ENCODE data around the gene IGF1R. TPM values are rescaled to one million over a fixed set of nuclear protein-coding genes. Genes with fewer than 3 reads are reported as not detected.

Gene IGF1R
- total and polyA plus RNA-seq, 3 experiments from 2014 or later = 2.1 to 11.3 (median 10.9) TPM

DNA sequence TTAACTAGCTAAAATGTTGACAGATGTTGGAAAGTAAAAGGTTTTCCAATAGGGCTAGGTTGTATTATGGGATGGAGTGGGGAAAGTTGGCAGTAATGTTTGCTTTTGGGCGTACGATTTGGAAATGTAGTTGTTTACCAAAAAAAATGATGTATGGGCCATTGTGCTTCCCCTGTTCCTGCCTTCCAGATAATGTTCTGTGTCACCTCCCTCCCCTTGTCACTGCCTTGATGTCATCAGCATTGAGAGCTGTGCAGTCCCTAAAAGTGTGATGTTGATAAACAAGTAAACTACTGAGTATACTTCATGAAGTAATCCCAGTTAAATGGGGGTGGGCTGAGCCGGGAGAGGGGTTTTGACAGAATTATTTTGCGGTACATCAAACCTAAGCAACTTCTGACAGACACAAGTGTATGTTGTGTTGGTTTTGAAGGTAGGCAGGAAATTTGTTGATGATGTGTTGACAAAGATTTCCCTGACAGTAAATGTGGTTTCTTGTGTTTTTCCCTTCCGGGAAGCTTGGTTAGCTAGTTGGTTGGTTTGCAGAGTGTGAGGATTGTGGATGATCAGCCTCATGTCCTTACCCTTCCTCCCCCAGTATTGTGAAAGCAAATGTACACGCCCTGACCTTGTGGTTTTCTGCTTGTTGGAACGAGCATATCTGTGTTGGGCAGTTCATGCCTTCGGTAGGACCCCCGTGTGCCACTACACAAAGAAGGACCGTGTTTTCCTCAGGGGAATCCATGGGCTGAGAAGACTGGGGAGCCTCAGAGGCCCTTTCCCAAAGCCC is 271.9 kb downstream of the IGF1R start:
- Mint-ChIP-seq H3K27ac (peak overlapping the region in 2 of 8 donors; percentile 7 to 25), H3K4me3 (no peak overlapping the region)

GRCh38 chr15:98923171-98923570 is 274.8 kb downstream of the IGF1R start:
- Histone ChIP-seq H3K4me3 (ENCODE audit: low read length) (no peak overlapping the region), H3K9me3 (ENCODE audit: low read length) (no peaks in the 10 kb centered on the region), H3K27me3 (ENCODE audit: insufficient read depth, low read length, poor library complexity, severe bottlenecking) (no peaks in the 10 kb centered on the region), H3K36me3 (ENCODE audit: insufficient read depth, low read length) (peaks cover 13% of the 10 kb centered on the region), H3K27ac (ENCODE audit: low read depth, low read length) (no peak overlapping the region), H3K4me1 (ENCODE audit: insufficient read depth, low read length) (no peaks in the 10 kb centered on the region)
- peaks cover 0 to 2% (median 0%) of the 10 kb centered on the region in 5 donors for H3K9me3 Mint-ChIP-seq
- H3K27ac Mint-ChIP-seq = no peak overlapping the region
- H3K27me3 Mint-ChIP-seq = no peaks in the 10 kb centered on the region
- peaks cover 0 to 19% (median 4%) of the 10 kb centered on the region in 3 donors for H3K36me3 Mint-ChIP-seq
- ChIA-PET CTCF (no interaction called here), POLR2A (no interaction called here)
- H3K4me3 Mint-ChIP-seq = no peak overlapping the region
- DNase-seq = no peak
- peaks cover 5 to 13% (median 9%) of the 10 kb centered on the region in 3 donors for H3K4me1 Mint-ChIP-seq

More for the DNA sequence above, 271.9 kb downstream of the IGF1R start:
- Mint-ChIP-seq H3K4me1 (peaks cover 5 to 13% (median 9%) of the 10 kb centered on the region in 3 donors), H3K36me3 (peaks cover 3 to 18% (median 5%) of the 10 kb centered on the region in 3 donors), H3K9me3 (peaks cover 0 to 3% (median 0%) of the 10 kb centered on the region in 5 donors), H3K27me3 (peaks cover 0 to 3% of the 10 kb centered on the region in 2 donors)
- Histone ChIP-seq H3K9me3 (ENCODE audit: low read length) (no peaks in the 10 kb centered on the region), H3K36me3 (ENCODE audit: insufficient read depth, low read length) (peaks cover 27% of the 10 kb centered on the region), H3K4me3 (ENCODE audit: low read length) (no peak overlapping the region), H3K27me3 (ENCODE audit: insufficient read depth, low read length, poor library complexity, severe bottlenecking) (no peaks in the 10 kb centered on the region), H3K4me1 (ENCODE audit: insufficient read depth, low read length) (no peaks in the 10 kb centered on the region), H3K27ac (ENCODE audit: low read depth, low read length) (no peak overlapping the region)
- DNase-seq = no peak
- ChIA-PET POLR2A (no interaction called here), CTCF (no interaction called here)

DNA sequence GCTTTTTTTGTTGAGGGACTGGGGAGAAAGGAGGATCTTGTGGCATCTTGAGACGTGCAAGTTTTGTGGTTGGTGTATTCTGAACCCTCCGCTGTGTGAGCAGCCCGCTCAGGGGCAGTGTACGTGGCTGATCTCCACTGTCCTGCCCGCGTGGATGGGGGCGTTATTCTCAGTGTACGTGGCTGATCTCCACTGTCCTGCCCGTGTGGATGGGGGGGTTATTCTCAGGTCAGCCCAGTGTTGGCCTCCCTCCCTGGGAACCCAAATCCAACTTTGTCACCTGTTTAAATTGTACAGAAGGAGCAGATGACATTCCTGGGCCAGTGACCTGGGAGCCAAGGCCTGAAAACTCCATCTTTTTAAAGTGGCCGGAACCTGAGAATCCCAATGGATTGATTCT is 275.2 kb downstream of the IGF1R start:
- H3K9me3 ChIP-seq (ENCODE audit: low read length) = no peaks in the 10 kb centered on the region
- peaks cover 5 to 13% (median 9%) of the 10 kb centered on the region in 3 donors for H3K4me1 Mint-ChIP-seq
- no peak overlapping the region for H3K4me3 Mint-ChIP-seq
- no peak for DNase-seq
- H3K4me1 ChIP-seq (ENCODE audit: insufficient read depth, low read length) = no peaks in the 10 kb centered on the region
- H3K36me3 ChIP-seq (ENCODE audit: insufficient read depth, low read length) = peaks cover 13% of the 10 kb centered on the region
- POLR2A ChIA-PET = no interaction called here
- peaks cover 0 to 19% (median 4%) of the 10 kb centered on the region in 3 donors for H3K36me3 Mint-ChIP-seq
- peaks cover 0 to 2% (median 0%) of the 10 kb centered on the region in 5 donors for H3K9me3 Mint-ChIP-seq
- H3K27me3 ChIP-seq (ENCODE audit: insufficient read depth, low read length, poor library complexity, severe bottlenecking) = no peaks in the 10 kb centered on the region
- no peak overlapping the region for H3K27ac ChIP-seq (ENCODE audit: low read depth, low read length)
- CTCF ChIA-PET = no interaction called here
- H3K4me3 ChIP-seq (ENCODE audit: low read length) = no peak overlapping the region
- H3K27ac Mint-ChIP-seq = no peak overlapping the region
- H3K27me3 Mint-ChIP-seq = no peaks in the 10 kb centered on the region

- Histone ChIP-seq H3K4me1 (ENCODE audit: insufficient read depth, low read length) (no peaks in the 10 kb centered on the region), H3K4me3 (ENCODE audit: low read length) (no peak overlapping the region), H3K27me3 (ENCODE audit: insufficient read depth, low read length, poor library complexity, severe bottlenecking) (no peaks in the 10 kb centered on the region), H3K9me3 (ENCODE audit: low read length) (no peaks in the 10 kb centered on the region), H3K36me3 (ENCODE audit: insufficient read depth, low read length) (peaks cover 13% of the 10 kb centered on the region), H3K27ac (ENCODE audit: low read depth, low read length) (no peak overlapping the region)
- no peaks in the 10 kb centered on the region for H3K27me3 Mint-ChIP-seq
- peaks cover 0 to 19% (median 0%) of the 10 kb centered on the region in 3 donors for H3K36me3 Mint-ChIP-seq
- peaks cover 0 to 2% (median 0%) of the 10 kb centered on the region in 5 donors for H3K9me3 Mint-ChIP-seq
- H3K4me3 Mint-ChIP-seq = no peak overlapping the region
- DNase-seq = no peak
- ChIA-PET POLR2A (no interaction called here), CTCF (no interaction called here)
- H3K4me1 Mint-ChIP-seq = peaks cover 5 to 8% (median 8%) of the 10 kb centered on the region in 3 donors
- no peak overlapping the region for H3K27ac Mint-ChIP-seq
These were observed 276.2 kb downstream of the IGF1R start for GRCh38 chr15:98924401-98925049.

DNA sequence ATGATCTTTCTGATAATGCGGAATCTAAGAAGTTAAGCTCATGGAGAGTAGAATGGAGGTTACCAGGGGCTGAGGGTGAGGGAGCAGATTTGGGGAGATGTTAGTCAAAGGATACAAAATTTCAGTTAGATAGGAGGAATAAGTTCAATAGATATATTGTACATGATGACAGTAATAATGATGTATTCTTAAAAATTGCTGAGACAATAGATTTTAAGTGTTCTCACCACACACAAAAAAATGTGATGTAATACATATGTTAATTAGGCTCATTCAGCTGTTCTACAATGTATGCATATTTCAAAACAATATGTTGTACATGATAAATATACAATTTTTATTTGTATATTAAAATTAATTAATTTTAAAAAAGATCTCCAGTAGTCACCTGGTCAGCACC is 277.9 kb downstream of the IGF1R start:
- Mint-ChIP-seq H3K4me1 (no peaks in the 10 kb centered on the region), H3K36me3 (peaks cover 0 to 15% (median 0%) of the 10 kb centered on the region in 3 donors), H3K4me3 (no peak overlapping the region), H3K9me3 (peaks cover 0 to 2% (median 0%) of the 10 kb centered on the region in 5 donors), H3K27ac (peak overlapping the region in 1 of 8 donors; percentile 61), H3K27me3 (no peaks in the 10 kb centered on the region)
- Histone ChIP-seq H3K27ac (ENCODE audit: low read depth, low read length) (no peak overlapping the region), H3K27me3 (ENCODE audit: insufficient read depth, low read length, poor library complexity, severe bottlenecking) (no peaks in the 10 kb centered on the region), H3K4me3 (ENCODE audit: low read length) (no peak overlapping the region), H3K36me3 (ENCODE audit: insufficient read depth, low read length) (peaks cover 13% of the 10 kb centered on the region), H3K4me1 (ENCODE audit: insufficient read depth, low read length) (no peaks in the 10 kb centered on the region), H3K9me3 (ENCODE audit: low read length) (no peaks in the 10 kb centered on the region)
- CTCF ChIA-PET = no interaction called here
- POLR2A ChIA-PET = no interaction called here
- no peak for DNase-seq

GRCh38 chr15:98927022-98927421 is 278.7 kb downstream of the IGF1R start:
- CTCF ChIA-PET = no interaction called here
- no peak overlapping the region for H3K27ac ChIP-seq (ENCODE audit: low read depth, low read length)
- Mint-ChIP-seq H3K4me3 (no peak overlapping the region), H3K27ac (no peak overlapping the region), H3K27me3 (no peaks in the 10 kb centered on the region), H3K4me1 (no peaks in the 10 kb centered on the region), H3K9me3 (peaks cover 0 to 2% (median 0%) of the 10 kb centered on the region in 5 donors), H3K36me3 (peaks cover 0 to 13% (median 0%) of the 10 kb centered on the region in 3 donors)
- no peak overlapping the region for H3K4me3 ChIP-seq (ENCODE audit: low read length)
- H3K4me1 ChIP-seq (ENCODE audit: insufficient read depth, low read length) = no peaks in the 10 kb centered on the region
- POLR2A ChIA-PET = no interaction called here
- H3K36me3 ChIP-seq (ENCODE audit: insufficient read depth, low read length) = peaks cover 13% of the 10 kb centered on the region
- DNase-seq = no peak
- H3K27me3 ChIP-seq (ENCODE audit: insufficient read depth, low read length, poor library complexity, severe bottlenecking) = no peaks in the 10 kb centered on the region
- no peaks in the 10 kb centered on the region for H3K9me3 ChIP-seq (ENCODE audit: low read length)

DNA sequence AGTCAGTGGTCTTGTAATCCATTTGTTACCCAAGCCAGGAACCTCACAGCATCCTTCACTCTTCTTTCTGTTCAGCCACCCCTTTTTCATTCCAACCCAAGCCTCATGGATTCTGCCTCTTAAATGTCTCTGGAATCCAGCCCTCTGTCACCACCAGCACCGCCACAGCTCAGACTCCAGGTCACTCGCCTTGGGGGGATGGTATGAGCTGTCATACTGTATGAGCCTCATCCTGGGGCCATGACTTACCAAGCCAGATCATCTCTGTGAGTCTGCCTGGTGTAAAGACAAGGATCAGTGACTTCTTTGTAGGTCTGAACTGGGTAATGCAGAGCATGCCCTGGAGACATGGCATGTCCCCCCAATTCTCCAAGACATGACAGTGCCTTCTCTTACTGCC is 279.7 kb downstream of the IGF1R start:
- Mint-ChIP-seq H3K9me3 (peaks cover 0 to 2% (median 0%) of the 10 kb centered on the region in 5 donors), H3K4me1 (no peaks in the 10 kb centered on the region)
- peaks cover 13% of the 10 kb centered on the region for H3K36me3 ChIP-seq (ENCODE audit: insufficient read depth, low read length)

DNA sequence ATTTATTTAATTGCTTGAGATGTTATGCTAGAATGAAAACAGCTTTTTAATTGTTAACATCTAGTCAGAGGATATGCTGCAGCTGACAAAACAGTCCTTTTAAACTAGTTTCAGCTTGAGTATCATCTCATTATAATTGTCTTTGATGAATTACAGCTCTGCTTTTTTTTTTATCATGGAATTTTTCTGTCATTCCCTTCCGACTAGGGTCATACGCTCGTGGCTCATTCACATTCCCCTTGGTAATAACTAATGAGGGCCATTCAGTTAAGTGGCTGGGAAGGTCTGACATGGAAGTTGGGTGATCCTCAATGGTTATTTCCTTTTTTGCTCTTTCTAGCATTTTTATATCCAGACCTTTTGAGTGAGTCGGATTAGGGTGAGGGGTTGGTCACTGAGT is 282.2 kb downstream of the IGF1R start:
- POLR2A ChIA-PET = no interaction called here
- Histone ChIP-seq H3K27ac (ENCODE audit: low read depth, low read length) (no peak overlapping the region), H3K27me3 (ENCODE audit: insufficient read depth, low read length, poor library complexity, severe bottlenecking) (no peaks in the 10 kb centered on the region), H3K9me3 (ENCODE audit: low read length) (no peaks in the 10 kb centered on the region), H3K4me1 (ENCODE audit: insufficient read depth, low read length) (no peaks in the 10 kb centered on the region), H3K4me3 (ENCODE audit: low read length) (no peak overlapping the region), H3K36me3 (ENCODE audit: insufficient read depth, low read length) (no peaks in the 10 kb centered on the region)
- CTCF ChIA-PET = no interaction called here
- H3K36me3 Mint-ChIP-seq = peaks cover 0 to 6% (median under 1%) of the 10 kb centered on the region in 3 donors
- no peaks in the 10 kb centered on the region for H3K4me1 Mint-ChIP-seq
- no peaks in the 10 kb centered on the region for H3K27me3 Mint-ChIP-seq
- H3K9me3 Mint-ChIP-seq = no peaks in the 10 kb centered on the region
- DNase-seq = no peak
- no peak overlapping the region for H3K27ac Mint-ChIP-seq
- H3K4me3 Mint-ChIP-seq = no peak overlapping the region

More for the DNA sequence above, 279.7 kb downstream of the IGF1R start:
- no peak overlapping the region for H3K4me3 Mint-ChIP-seq
- no peaks in the 10 kb centered on the region for H3K27me3 Mint-ChIP-seq
- H3K27me3 ChIP-seq (ENCODE audit: insufficient read depth, low read length, poor library complexity, severe bottlenecking) = no peaks in the 10 kb centered on the region
- H3K4me3 ChIP-seq (ENCODE audit: low read length) = no peak overlapping the region
- no peak for DNase-seq
- ChIA-PET POLR2A (no interaction called here), CTCF (no interaction called here)
- no peak overlapping the region for H3K27ac ChIP-seq (ENCODE audit: low read depth, low read length)
- H3K27ac Mint-ChIP-seq = peak overlapping the region in 1 of 8 donors; percentile 33
- H3K9me3 ChIP-seq (ENCODE audit: low read length) = no peaks in the 10 kb centered on the region
- peaks cover 0 to 7% (median 0%) of the 10 kb centered on the region in 3 donors for H3K36me3 Mint-ChIP-seq
- no peaks in the 10 kb centered on the region for H3K4me1 ChIP-seq (ENCODE audit: insufficient read depth, low read length)

Data from CD8-positive, alpha-beta memory T cell (primary cell).